Endothelial cell of umbilical vein (primary cell): ENCODE data around the gene BNIP2.

Experiments
- EZH2 ChIP-seq: IDR thresholded peaks from 2 replicates; pipeline ENCODE4 v1.6.1; 2012; ENCODE audit warnings: borderline replicate concordance, low read depth, mild to moderate bottlenecking, moderate library complexity, low read length, inconsistent platforms; ENCODE audit not compliant: severe bottlenecking
- FOS ChIP-seq: IDR thresholded peaks from 2 replicates; pipeline ENCODE4 v1.6.1; 2011; ENCODE audit warnings: mild to moderate bottlenecking, low read length, moderate library complexity, borderline replicate concordance; ENCODE audit not compliant: insufficient read depth
- GATA2 ChIP-seq: IDR thresholded peaks from 2 replicates; pipeline ENCODE4 v1.7.0; 2011; ENCODE audit warnings: low read depth, mild to moderate bottlenecking, moderate library complexity, mixed read lengths, low read length; ENCODE audit not compliant: insufficient read length, insufficient read depth
- JUN ChIP-seq: IDR thresholded peaks from 2 replicates; pipeline ENCODE4 v1.6.1; 2011; ENCODE audit warnings: borderline replicate concordance, low read depth; ENCODE audit not compliant: insufficient read length, insufficient read depth
- MYC ChIP-seq: IDR thresholded peaks from one replicate; pipeline ENCODE4 v1.6.1; 2011; ENCODE audit warnings: mild to moderate bottlenecking, low read depth, low read length
- POLR2A ChIP-seq: IDR thresholded peaks from 2 replicates; pipeline ENCODE4 v1.6.1; 2012; ENCODE audit warnings: low read depth, mild to moderate bottlenecking, control low read depth, low read length
- POLR2AphosphoS5 ChIP-seq: IDR thresholded peaks from 2 replicates; pipeline ENCODE4 v1.6.1; 2012; ENCODE audit warnings: low read depth, mild to moderate bottlenecking, control low read depth, low read length, moderate library complexity; ENCODE audit not compliant: insufficient read depth
- TF ChIP-seq, protein P1 (sequence below), 2 donors: IDR thresholded peaks; 1 replicate in 1 of 2; 2 replicates in 1 of 2; pipeline ENCODE4 v1.5.1; 2011; ENCODE audit warnings: low read length in 2 of 2, mild to moderate bottlenecking in 2 of 2, moderate library complexity in 2 of 2, control low read depth in 1 of 2, inconsistent platforms in 1 of 2, low read depth in 1 of 2; ENCODE audit not compliant: insufficient read depth in 1 of 2; ENCODE audit errors: extremely low read depth in 1 of 2
- TF ChIP-seq, protein P2 (sequence below): IDR thresholded peaks from 2 replicates; pipeline ENCODE4 v1.6.1; 2011; ENCODE audit not compliant: insufficient read depth, insufficient read length

DNA sequence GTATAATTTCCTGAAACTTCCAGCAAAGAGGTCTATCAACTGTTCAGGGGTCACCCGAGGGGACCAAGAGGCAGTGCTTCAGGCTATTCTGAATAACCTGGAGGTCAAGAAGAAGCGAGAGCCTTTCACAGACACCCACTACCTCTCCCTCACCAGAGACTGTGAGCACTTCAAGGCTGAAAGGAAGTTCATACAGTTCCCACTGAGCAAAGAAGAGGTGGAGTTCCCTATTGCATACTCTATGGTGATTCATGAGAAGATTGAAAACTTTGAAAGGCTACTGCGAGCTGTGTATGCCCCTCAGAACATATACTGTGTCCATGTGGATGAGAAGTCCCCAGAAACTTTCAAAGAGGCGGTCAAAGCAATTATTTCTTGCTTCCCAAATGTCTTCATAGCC, 70.7 kb downstream of the BNIP2 start:
- TF ChIP-seq, protein P1, sequence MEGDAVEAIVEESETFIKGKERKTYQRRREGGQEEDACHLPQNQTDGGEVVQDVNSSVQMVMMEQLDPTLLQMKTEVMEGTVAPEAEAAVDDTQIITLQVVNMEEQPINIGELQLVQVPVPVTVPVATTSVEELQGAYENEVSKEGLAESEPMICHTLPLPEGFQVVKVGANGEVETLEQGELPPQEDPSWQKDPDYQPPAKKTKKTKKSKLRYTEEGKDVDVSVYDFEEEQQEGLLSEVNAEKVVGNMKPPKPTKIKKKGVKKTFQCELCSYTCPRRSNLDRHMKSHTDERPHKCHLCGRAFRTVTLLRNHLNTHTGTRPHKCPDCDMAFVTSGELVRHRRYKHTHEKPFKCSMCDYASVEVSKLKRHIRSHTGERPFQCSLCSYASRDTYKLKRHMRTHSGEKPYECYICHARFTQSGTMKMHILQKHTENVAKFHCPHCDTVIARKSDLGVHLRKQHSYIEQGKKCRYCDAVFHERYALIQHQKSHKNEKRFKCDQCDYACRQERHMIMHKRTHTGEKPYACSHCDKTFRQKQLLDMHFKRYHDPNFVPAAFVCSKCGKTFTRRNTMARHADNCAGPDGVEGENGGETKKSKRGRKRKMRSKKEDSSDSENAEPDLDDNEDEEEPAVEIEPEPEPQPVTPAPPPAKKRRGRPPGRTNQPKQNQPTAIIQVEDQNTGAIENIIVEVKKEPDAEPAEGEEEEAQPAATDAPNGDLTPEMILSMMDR (IDR thresholded peaks at IDR 0.05; ENCODE audit: extremely low read depth in 1 of 2, insufficient read depth in 1 of 2, low read depth in 1 of 2, low read length in 2 of 2) = no peak
- TF ChIP-seq POLR2A (no peak), EZH2 (no peak), JUN (no peak), FOS (no peak), POLR2AphosphoS5 (no peak), MYC (no peak), GATA2 (no peak)
- TF ChIP-seq, protein P2, sequence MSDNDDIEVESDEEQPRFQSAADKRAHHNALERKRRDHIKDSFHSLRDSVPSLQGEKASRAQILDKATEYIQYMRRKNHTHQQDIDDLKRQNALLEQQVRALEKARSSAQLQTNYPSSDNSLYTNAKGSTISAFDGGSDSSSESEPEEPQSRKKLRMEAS = no peak
